K562 (cell line): ENCODE data around the gene PRDM16.

Experiments used
- CTCF ChIP-seq, 3 experiments: IDR thresholded peaks in 2 of 3; conservative IDR thresholded peaks in 1 of 3; 2 replicates each; pipeline ENCODE4 v1.5.1; 2011 to 2012; ENCODE audit warnings: low read length in 3 of 3, mild to moderate bottlenecking in 3 of 3, control low read depth in 2 of 3, improper control_type of control experiment in 1 of 3, inconsistent platforms in 1 of 3, low read depth in 1 of 3, mixed read lengths in 1 of 3, moderate library complexity in 1 of 3; ENCODE audit not compliant: insufficient read depth in 2 of 3
- ETV6 ChIP-seq, 3 experiments: fragments of 150-350 bp in 1 of 3; sonication (generic) in 1 of 3; formaldehyde crosslinking in 1 of 3; IDR thresholded peaks; 2 replicates each; pipeline versions ENCODE4 v1.6.1 to v1.8.0; 2014 to 2022; ENCODE audit warnings: borderline replicate concordance in 2 of 3, low read depth in 2 of 3, antibody characterized with exemption in 1 of 3, low read length in 1 of 3, mild to moderate bottlenecking in 1 of 3, missing genetic modification reagents in 1 of 3
- FOXP4 ChIP-seq: sonication (generic); formaldehyde crosslinking; IDR thresholded peaks from 2 replicates; pipeline ENCODE4 v1.8.0; 2022; ENCODE audit warnings: mild to moderate bottlenecking, missing genetic modification reagents, borderline replicate concordance
- PHB2 ChIP-seq: fragments of 450-650 bp; IDR thresholded peaks from 2 replicates; pipeline ENCODE4 v1.6.1; 2017; ENCODE audit warnings: low read depth
- SNRNP70 ChIP-seq: fragments of 200-400 bp; formaldehyde crosslinking; optimal IDR thresholded peaks from 2 replicates; pipeline ENCODE3; 2017; ENCODE audit warnings: low read depth, low read length
- ZFX ChIP-seq: sonication (generic); formaldehyde crosslinking; IDR thresholded peaks from 2 replicates; pipeline ENCODE4 v1.8.0; 2022; ENCODE audit warnings: mild to moderate bottlenecking, missing genetic modification reagents, moderate library complexity
- ZNF318 ChIP-seq, 2 experiments: fragments of 450-650 bp; IDR thresholded peaks; 2 replicates each; pipeline ENCODE4 v1.6.1; 2016; ENCODE audit warnings: mild to moderate bottlenecking in 2 of 2, borderline replicate concordance in 1 of 2, low read depth in 1 of 2, moderate library complexity in 1 of 2
- ZNF324 ChIP-seq: fragments of 250-450 bp; sonication (Bioruptor Pico); IDR thresholded peaks from 2 replicates; pipeline ENCODE4 v1.4.0; 2020; ENCODE audit warnings: mild to moderate bottlenecking

GRCh38 chr1:3441410-3441847 lies 372.4 kb downstream of the PRDM16 start:
- TF ChIP-seq FOXP4 (CRISPR knock-in tag) (no peak), ZNF318 (IDR thresholded peaks at IDR 0.05; ENCODE audit: borderline replicate concordance in 1 of 2, low read depth in 1 of 2) (no peak), CTCF (IDR thresholded peaks at IDR 0.05 in 2 of 3, conservative IDR thresholded peaks at IDR 0.05 in 1 of 3; ENCODE audit: insufficient read depth in 2 of 3, low read depth in 1 of 3, low read length in 3 of 3) (no peak), PHB2 (no peak), ZFX (CRISPR knock-in tag) (no peak), ETV6 (IDR thresholded peaks at IDR 0.05; ENCODE audit: borderline replicate concordance in 1 of 2, low read depth in 2 of 2, low read length in 1 of 2) (no peak), ETV6 (CRISPR knock-in tag; IDR thresholded peaks at IDR 0.05; ENCODE audit: borderline replicate concordance) (no peak), ZNF324 (CRISPR knock-in tag) (no peak), SNRNP70 (no peak)
